Central memory CD8-positive, alpha-beta T cell (primary cell): Measurements from ENCODE around the gene HAL.
A peak's percentile ranks its signal among the peaks of the same experiment; 100 is the strongest.

Experiments
- ATAC-seq: fragments of 150-1000 bp; cut with Tn5 transposase; replicated peaks from 2 replicates; pipeline ENCODE4 v1.10.0; 2022; ENCODE audit warnings: mild to moderate bottlenecking, moderate FRiP score, moderate number of reproducible peaks; ENCODE audit not compliant: poor library complexity, severe bottlenecking; ENCODE audit errors: extremely low read depth
- DNase-seq, 2 donors: peaks; one replicate each; pipeline ENCODE4 v3.0.0; 2021; ENCODE audit warnings: low spot score in 2 of 2
- H3K27ac Mint-ChIP-seq: one replicate; pipeline ENCODE4 v1.8.0; 2022; ENCODE audit warnings: low read depth, mild to moderate bottlenecking, moderate library complexity, mixed read lengths
- H3K27me3 Mint-ChIP-seq: one replicate; pipeline ENCODE4 v1.8.0; 2022; ENCODE audit warnings: mixed read lengths
- H3K36me3 Mint-ChIP-seq: one replicate; pipeline ENCODE4 v1.8.0; 2022; ENCODE audit warnings: mild to moderate bottlenecking, moderate library complexity, mixed read lengths; ENCODE audit not compliant: insufficient read depth
- H3K4me1 Mint-ChIP-seq: one replicate; pipeline ENCODE4 v1.8.0; 2022; ENCODE audit warnings: mixed read lengths
- H3K4me3 Mint-ChIP-seq: one replicate; pipeline ENCODE4 v1.8.0; 2022; ENCODE audit warnings: mild to moderate bottlenecking, moderate library complexity, mixed read lengths
- H3K9me3 Mint-ChIP-seq: one replicate; pipeline ENCODE4 v1.8.0; 2022; ENCODE audit warnings: mixed read lengths

Gene HAL, protein sequence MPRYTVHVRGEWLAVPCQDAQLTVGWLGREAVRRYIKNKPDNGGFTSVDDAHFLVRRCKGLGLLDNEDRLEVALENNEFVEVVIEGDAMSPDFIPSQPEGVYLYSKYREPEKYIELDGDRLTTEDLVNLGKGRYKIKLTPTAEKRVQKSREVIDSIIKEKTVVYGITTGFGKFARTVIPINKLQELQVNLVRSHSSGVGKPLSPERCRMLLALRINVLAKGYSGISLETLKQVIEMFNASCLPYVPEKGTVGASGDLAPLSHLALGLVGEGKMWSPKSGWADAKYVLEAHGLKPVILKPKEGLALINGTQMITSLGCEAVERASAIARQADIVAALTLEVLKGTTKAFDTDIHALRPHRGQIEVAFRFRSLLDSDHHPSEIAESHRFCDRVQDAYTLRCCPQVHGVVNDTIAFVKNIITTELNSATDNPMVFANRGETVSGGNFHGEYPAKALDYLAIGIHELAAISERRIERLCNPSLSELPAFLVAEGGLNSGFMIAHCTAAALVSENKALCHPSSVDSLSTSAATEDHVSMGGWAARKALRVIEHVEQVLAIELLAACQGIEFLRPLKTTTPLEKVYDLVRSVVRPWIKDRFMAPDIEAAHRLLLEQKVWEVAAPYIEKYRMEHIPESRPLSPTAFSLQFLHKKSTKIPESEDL

DNA sequence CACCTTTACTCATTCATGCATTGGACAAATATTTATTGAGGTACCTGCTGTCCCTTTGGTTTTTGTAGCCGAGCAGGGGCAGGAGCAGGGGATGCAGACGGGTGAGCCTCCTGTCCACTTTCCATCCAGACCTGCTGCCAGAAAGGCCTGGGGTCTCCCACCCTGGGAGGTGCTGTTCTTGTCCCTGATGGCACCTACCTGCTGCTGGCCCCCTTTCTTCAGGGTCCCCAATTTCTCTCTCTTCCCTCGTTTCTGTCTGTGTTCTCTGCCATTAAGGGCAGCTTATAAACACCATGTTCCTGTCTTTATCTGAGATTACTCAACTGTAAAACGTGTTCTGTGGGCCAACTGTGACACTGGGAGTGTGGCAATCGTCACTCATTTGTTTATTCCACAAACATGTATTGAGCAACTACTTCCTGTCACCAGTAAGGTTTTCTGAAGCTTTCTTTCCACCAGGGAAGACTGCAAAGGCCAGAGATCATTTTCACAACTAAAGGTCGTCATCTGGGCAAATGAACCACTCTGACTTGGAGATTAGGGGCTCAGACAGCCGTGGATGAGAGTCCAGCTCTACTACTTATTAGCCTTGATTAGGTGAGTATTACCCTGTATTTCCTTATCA lies at the start of gene HAL:
HAL (minus strand) TSS at position 311 of the 625 bp plus-strand sequence. CDS start 434 bp downstream, outside the sequence.
- no peak within 1 kb of the TSS for H3K4me3 Mint-ChIP-seq
- no peak within 1 kb of the TSS for H3K27ac Mint-ChIP-seq
- ATAC-seq (no peak), DNase-seq (no peak)
- peaks cover 8% of the 10 kb centered on the region for H3K36me3 Mint-ChIP-seq
- peaks cover 8% of the 10 kb centered on the region for H3K4me1 Mint-ChIP-seq
- H3K9me3 Mint-ChIP-seq: no peaks in the 10 kb centered on the region
- H3K27me3 Mint-ChIP-seq: no peaks in the 10 kb centered on the region

GRCh38 chr12:96045566-96045965 lies 49.4 kb upstream of the HAL start:
- Mint-ChIP-seq H3K9me3 (no peaks in the 10 kb centered on the region), H3K27ac (no peak overlapping the region), H3K36me3 (peaks cover 3% of the 10 kb centered on the region), H3K27me3 (no peaks in the 10 kb centered on the region), H3K4me3 (no peak overlapping the region), H3K4me1 (peaks cover 26% of the 10 kb centered on the region)
- peak; percentile 59 for ATAC-seq
- no peak for DNase-seq

DNA sequence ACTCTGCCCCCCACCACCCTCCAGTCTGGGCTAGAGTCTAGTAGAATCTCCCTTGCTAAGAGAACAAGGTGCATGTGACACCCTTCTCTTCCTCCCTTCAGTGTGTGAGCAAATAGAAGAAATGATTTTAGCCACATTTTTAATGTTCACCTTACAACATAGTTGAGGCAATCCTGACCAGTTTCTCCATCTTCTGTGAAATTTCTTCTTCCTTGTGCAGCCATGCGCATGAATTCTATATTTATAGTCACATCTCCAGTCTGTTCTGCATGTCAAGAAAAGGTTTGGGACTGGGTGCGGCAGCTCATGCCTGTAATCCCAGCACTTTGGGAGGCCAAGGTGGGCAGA lies 48.8 kb upstream of the HAL start:
- DNase-seq (no peak), ATAC-seq (no peak)
- H3K36me3 Mint-ChIP-seq: peaks cover 3% of the 10 kb centered on the region
- no peaks in the 10 kb centered on the region for H3K27me3 Mint-ChIP-seq
- no peak overlapping the region for H3K27ac Mint-ChIP-seq
- no peaks in the 10 kb centered on the region for H3K9me3 Mint-ChIP-seq
- H3K4me3 Mint-ChIP-seq: no peak overlapping the region
- H3K4me1 Mint-ChIP-seq: peaks cover 26% of the 10 kb centered on the region

DNA sequence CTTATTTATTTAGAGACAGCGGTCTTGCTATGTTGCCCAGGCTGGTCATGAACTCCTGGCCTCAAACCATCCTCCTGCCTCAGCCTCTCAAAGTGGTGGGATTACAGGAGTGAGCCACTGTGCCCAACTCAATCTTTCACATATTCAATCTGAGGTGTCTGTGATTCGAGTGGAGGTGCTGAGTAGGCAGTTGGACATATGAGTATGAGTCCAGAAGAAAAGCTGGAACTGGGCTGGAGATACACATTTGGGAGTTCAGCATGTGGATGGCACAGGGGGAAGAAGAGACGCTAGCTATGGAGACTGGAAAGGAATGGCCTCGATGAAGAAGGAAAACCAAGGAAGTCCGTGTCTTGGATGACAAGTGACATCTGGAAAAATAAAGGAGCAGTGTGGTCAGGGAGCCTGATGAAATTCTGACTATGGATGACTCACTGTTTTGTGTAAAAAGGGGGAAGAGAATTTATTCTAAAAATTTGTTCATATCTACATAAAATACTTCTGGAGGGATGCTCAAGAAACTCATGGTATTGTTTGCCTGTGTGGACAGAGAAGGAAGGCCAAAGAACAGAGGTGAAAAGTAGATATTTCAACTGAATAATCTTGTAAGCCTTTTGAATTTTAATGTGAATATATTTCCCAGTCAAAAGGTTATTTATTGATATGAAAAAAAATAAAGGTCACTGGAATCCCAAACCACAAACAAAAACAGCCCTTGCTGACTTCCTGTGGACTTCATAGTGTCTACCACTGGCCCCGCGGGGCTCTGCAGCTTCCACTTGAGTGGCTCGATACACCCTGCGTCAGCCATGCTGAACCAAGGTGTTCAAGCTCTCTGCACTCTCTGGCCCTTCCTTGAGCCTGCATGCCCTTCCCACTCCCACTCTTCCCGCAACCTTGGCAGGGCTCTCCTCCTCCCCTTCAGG lies 48.1 kb upstream of the HAL start:
- Mint-ChIP-seq H3K27me3 (no peaks in the 10 kb centered on the region), H3K9me3 (no peaks in the 10 kb centered on the region), H3K36me3 (peaks cover 3% of the 10 kb centered on the region), H3K4me3 (no peak overlapping the region), H3K27ac (no peak overlapping the region), H3K4me1 (peaks cover 26% of the 10 kb centered on the region)
- DNase-seq (no peak), ATAC-seq (no peak)

- no peak for ATAC-seq
- no peaks in the 10 kb centered on the region for H3K27me3 Mint-ChIP-seq
- H3K4me1 Mint-ChIP-seq: peaks cover 5% of the 10 kb centered on the region
- no peak overlapping the region for H3K27ac Mint-ChIP-seq
- DNase-seq: no peak
- H3K36me3 Mint-ChIP-seq: peaks cover 3% of the 10 kb centered on the region
- no peak overlapping the region for H3K4me3 Mint-ChIP-seq
- H3K9me3 Mint-ChIP-seq: no peaks in the 10 kb centered on the region
Observed at GRCh38 chr12:96041181-96041580, 45.0 kb upstream of the HAL start.

DNA sequence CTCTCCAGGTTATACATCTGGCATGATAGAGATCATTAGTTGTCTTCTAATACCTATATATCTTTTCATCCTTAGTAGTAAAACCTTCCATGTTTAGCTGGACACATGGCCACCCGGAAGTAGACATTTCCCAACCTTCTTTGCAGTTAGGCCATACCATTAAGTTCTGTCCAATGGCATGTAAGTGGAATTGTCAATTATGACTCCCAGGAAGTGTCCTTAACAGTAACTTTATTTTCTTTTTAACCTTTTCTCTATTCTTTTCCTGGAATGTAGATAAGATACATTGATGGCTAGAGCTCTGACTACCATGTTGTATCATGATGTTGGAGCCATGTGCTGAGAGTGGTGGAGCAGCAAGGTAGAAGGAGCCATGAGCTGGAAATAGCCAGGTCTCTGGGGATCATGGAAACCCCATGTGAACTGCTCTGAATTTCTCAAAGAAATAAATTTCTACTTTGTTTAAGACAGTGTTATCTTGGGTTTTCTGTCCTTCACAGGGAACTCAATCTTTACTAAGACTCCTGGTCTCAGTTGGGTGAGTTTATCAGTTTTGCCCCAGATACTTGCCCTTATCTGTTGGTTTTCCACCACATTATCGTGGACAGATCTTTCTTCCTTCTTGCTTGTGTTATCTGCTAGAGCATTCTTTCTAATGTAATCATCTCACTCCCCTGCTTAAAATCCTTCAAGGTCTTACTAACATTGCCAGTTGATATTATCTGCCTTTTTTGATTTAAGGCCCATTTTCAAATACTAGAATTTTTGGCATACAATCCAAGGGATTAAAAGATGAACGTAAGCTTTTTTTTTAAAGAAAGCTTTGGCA lies 44.4 kb upstream of the HAL start:
- no peaks in the 10 kb centered on the region for H3K9me3 Mint-ChIP-seq
- H3K36me3 Mint-ChIP-seq: peaks cover 3% of the 10 kb centered on the region
- no peak overlapping the region for H3K4me3 Mint-ChIP-seq
- H3K27me3 Mint-ChIP-seq: no peaks in the 10 kb centered on the region
- no peak for DNase-seq
- no peak overlapping the region for H3K27ac Mint-ChIP-seq
- H3K4me1 Mint-ChIP-seq: peaks cover 5% of the 10 kb centered on the region
- no peak for ATAC-seq

DNA sequence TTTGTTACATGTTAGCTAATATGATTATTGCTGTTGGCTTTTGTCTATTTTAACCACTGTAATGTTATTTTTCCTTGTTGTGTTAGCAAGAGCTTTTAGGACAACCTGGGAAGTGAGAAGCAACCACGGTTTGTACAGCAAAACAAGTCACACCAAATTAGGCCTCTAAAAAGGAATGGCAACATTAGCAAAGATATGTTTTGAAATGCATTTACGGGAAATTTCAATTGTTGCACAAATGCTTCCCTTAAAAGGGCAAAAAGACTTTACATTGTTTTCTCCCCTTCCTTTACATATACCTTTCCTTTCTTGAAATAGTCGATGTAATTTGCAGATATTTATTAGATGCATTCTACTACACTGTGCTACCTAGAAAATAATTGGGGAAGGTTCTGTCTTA lies 43.4 kb upstream of the HAL start:
- Mint-ChIP-seq H3K4me3 (no peak overlapping the region), H3K9me3 (no peaks in the 10 kb centered on the region), H3K36me3 (peaks cover 3% of the 10 kb centered on the region), H3K27ac (no peak overlapping the region), H3K27me3 (no peaks in the 10 kb centered on the region), H3K4me1 (no peaks in the 10 kb centered on the region)
- DNase-seq: no peak
- ATAC-seq: no peak

GRCh38 chr12:96036765-96037455 lies 40.8 kb upstream of the HAL start:
- Mint-ChIP-seq H3K36me3 (peaks cover 3% of the 10 kb centered on the region), H3K4me3 (no peak overlapping the region), H3K9me3 (no peaks in the 10 kb centered on the region), H3K27me3 (no peaks in the 10 kb centered on the region), H3K4me1 (no peaks in the 10 kb centered on the region), H3K27ac (no peak overlapping the region)
- DNase-seq: no peak
- no peak for ATAC-seq

DNA sequence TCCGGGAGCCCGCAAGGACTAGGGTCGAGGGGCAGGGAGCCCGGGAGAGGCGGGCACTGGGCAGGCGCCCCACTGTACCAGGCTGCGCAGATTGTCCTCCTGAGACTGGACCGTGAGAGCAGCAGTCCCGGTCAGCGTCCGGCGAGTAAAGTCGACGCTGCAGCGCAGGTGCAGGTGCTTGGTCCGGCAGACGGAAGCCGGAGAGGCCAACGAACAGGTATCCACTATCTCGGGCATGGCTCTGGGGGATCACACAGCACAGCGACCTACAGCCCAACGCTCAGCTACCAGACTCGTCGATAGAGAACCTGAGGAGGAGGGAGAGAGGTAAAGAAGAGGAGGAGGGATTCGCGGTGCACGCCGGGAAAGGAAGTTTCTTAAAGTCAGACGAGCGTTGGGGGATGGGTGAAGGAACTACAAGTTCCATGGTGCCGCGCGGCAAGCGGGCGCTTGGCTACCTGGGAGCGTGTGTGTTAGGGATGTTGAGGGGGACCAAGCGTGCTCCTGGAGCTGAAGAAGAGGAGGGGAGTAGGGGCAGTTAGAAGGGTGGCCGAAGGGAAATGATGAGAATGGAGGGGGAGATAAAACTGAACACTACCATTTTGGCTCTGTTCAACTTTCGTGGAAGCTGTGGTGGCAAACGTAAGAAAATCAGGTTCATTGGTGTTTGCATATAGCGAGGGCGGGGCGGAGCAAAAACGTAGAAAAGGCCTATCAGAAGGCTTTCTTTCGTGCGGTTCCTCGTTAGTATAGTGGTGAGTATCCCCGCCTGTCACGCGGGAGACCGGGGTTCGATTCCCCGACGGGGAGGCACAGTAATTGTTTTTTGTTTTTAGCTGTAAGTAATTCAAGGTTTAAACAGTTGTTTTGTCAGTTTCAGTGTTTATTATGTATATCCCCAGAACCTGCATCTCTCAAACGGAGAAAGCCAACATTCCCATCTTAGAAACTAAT lies 39.4 kb upstream of the HAL start, which contains the start of gene LTA4H:
LTA4H (minus strand) TSS at position 305 of the 954 bp plus-strand sequence; CDS start at position 237, 68 bp downstream.
- Mint-ChIP-seq H3K36me3 (peaks cover 3% of the 10 kb centered on the region), H3K4me1 (peaks cover under 1% of the 10 kb centered on the region), H3K27ac (no peak within 1 kb of the TSS), H3K9me3 (no peaks in the 10 kb centered on the region), H3K4me3 (no peak within 1 kb of the TSS), H3K27me3 (no peaks in the 10 kb centered on the region)
- ATAC-seq (peak; percentile 94), DNase-seq (peak; percentile 94 to 99)

DNA sequence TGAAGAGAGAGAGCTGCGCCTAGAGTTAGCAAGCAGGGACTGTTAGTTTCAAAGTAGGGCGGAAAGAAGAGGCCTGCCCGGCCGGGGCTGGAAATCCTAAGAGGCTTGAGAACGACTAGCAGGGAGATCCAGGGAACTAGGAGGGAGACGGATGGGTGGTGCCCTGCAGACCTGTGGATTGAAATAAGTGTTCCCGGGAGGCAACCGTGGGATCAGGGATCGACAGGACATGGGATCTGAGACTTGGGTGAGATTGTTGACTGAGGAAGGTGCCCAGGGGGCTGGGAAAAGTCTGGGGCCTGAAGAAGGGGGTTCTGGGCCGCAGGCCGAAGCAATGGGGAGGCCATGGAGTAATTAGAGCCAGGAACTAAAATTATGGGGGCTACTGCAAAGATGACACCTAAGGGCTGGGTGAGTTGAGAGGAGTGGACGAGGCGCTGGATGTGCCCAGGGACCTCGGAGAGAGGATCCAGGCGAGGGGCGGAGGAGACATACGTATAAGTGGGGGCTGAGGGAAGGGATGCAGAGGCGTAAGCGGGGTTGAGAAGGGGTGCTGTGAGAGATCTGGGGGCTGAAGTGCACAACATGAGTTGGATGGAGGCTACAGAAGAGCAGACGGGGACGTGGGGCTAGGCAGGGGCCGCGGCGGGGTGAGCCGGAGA lies 38.6 kb upstream of the HAL start:
- Mint-ChIP-seq H3K9me3 (no peaks in the 10 kb centered on the region), H3K4me1 (peaks cover 9% of the 10 kb centered on the region), H3K4me3 (no peak overlapping the region), H3K27ac (no peak overlapping the region), H3K36me3 (peaks cover 3% of the 10 kb centered on the region), H3K27me3 (no peaks in the 10 kb centered on the region)
- DNase-seq (peak in 1 of 2 donors; percentile 12), ATAC-seq (no peak)
